Measurements from ENCODE around the gene NEMF. TPM values are rescaled to one million over a fixed set of nuclear protein-coding genes. Genes with fewer than 3 reads are reported as not detected.

Gene NEMF
- polyA plus RNA-seq, 1 donor (not counting 4 experiments of a cell fraction or from before 2014, with no cell fraction given) = 55.1 TPM

GRCh38 chr14:49863487-49864281 is 11.1 kb upstream of the NEMF start:
- Histone ChIP-seq H3K27ac (ENCODE audit: control insufficient read depth, insufficient read depth, low read length) (peak overlapping the region; percentile 93), H2AFZ (ENCODE audit: control insufficient read depth, low read length) (peak overlapping the region; percentile 86), H4K20me1 (ENCODE audit: control insufficient read depth, extremely low read depth, insufficient read depth, low read length) (no peaks in the 10 kb centered on the region), H3K9ac (ENCODE audit: control insufficient read depth, extremely low read depth, insufficient read depth, low read length) (peak overlapping the region; percentile 91), H3K27me3 (ENCODE audit: control insufficient read depth, extremely low read depth, insufficient read depth, low read length) (no peaks in the 10 kb centered on the region), H3K4me2 (ENCODE audit: control insufficient read depth, extremely low read depth, insufficient read depth, low read depth, low read length) (peak overlapping the region; percentile 93), H3K79me2 (ENCODE audit: control insufficient read depth, insufficient read depth, low read length) (peaks cover 3% of the 10 kb centered on the region), H3K4me1 (ENCODE audit: control insufficient read depth, extremely low read depth, insufficient read depth, low read length) (peaks cover 30% of the 10 kb centered on the region), H3K9me3 (ENCODE audit: control insufficient read depth, low read depth, low read length) (no peaks in the 10 kb centered on the region), H3K9me1 (ENCODE audit: control insufficient read depth, extremely low read depth, insufficient read depth, low read length) (no peaks in the 10 kb centered on the region), H3K36me3 (ENCODE audit: control insufficient read depth in 2 of 2, extremely low read depth in 1 of 2, insufficient read depth in 2 of 2, low read length in 2 of 2) (no peaks in the 10 kb centered on the region), H3K4me3 (ENCODE audit: control insufficient read depth in 2 of 3, extremely low read depth in 1 of 3, insufficient read depth in 2 of 3, low read depth in 1 of 3, low read length in 3 of 3) (peak overlapping the region; percentile 69 to 89 (median 79))
- no peak for TF ChIP-seq EZH2 (IDR thresholded peaks at IDR 0.05; ENCODE audit: low read length)
- dilution Hi-C loops (cut with MboI; ENCODE audit: extremely low pct_ligation_motif_present, low sequenced_read_pairs) = no loop called here
- FAIRE-seq (no peak), DNase-seq (ENCODE audit: low read depth, low spot score) (no peak)

DNA sequence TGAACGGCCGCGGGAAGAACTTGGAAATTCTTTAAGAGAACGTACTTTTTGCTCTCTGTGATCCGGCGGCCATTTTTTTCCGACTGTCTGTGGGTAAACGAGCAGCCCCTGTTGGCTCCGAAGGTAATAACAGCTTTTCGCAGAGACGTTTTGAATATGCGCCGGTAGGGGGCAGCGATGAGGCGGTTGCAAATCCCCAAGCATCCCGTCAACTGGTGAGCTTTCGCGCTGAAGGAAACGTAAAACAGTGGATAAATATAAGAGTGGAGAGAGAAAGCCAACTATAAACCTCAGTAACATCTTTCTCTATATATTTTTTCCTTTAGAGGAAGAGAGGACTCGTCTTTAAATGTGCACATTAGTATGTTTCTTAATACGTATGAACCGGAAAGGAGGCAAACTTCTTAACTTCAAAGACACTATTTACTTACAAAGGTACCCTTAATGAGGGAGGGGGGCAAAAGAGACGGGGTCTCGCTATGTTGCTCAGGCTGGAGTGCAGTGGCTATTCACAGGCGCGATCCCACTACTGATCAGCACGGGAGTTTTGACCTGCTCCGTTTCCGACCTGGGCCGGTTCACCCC is 9.6 kb upstream of the NEMF start:
- no peaks in the 10 kb centered on the region for H3K36me3 ChIP-seq (ENCODE audit: control insufficient read depth in 2 of 2, extremely low read depth in 1 of 2, insufficient read depth in 2 of 2, low read length in 2 of 2)
- peaks cover 21% of the 10 kb centered on the region for H3K4me1 ChIP-seq (ENCODE audit: control insufficient read depth, extremely low read depth, insufficient read depth, low read length)
- H3K9ac ChIP-seq (ENCODE audit: control insufficient read depth, extremely low read depth, insufficient read depth, low read length) = peak overlapping the region; percentile 94
- TF ChIP-seq, protein P1, sequence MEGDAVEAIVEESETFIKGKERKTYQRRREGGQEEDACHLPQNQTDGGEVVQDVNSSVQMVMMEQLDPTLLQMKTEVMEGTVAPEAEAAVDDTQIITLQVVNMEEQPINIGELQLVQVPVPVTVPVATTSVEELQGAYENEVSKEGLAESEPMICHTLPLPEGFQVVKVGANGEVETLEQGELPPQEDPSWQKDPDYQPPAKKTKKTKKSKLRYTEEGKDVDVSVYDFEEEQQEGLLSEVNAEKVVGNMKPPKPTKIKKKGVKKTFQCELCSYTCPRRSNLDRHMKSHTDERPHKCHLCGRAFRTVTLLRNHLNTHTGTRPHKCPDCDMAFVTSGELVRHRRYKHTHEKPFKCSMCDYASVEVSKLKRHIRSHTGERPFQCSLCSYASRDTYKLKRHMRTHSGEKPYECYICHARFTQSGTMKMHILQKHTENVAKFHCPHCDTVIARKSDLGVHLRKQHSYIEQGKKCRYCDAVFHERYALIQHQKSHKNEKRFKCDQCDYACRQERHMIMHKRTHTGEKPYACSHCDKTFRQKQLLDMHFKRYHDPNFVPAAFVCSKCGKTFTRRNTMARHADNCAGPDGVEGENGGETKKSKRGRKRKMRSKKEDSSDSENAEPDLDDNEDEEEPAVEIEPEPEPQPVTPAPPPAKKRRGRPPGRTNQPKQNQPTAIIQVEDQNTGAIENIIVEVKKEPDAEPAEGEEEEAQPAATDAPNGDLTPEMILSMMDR (optimal IDR thresholded peaks at IDR 0.05 in 1 of 3, IDR thresholded peaks at IDR 0.05 in 1 of 3, conservative IDR thresholded peaks at IDR 0.05 in 1 of 3; ENCODE audit: extremely low read depth in 1 of 3, insufficient read depth in 2 of 3, low read length in 3 of 3) = peak; percentile 99 to 100 (median 100)
- no peak for TF ChIP-seq EZH2 (IDR thresholded peaks at IDR 0.05; ENCODE audit: low read length)
- no peaks in the 10 kb centered on the region for H3K9me1 ChIP-seq (ENCODE audit: control insufficient read depth, extremely low read depth, insufficient read depth, low read length)
- DNase-seq (ENCODE audit: low read depth, low spot score) = peak; percentile 68
- peak overlapping the region; percentile 98 for H2AFZ ChIP-seq (ENCODE audit: control insufficient read depth, low read length)
- dilution Hi-C loops (cut with MboI; ENCODE audit: extremely low pct_ligation_motif_present, low sequenced_read_pairs) = no loop called here
- peak overlapping the region; percentile 45 to 89 (median 73) for H3K4me3 ChIP-seq (ENCODE audit: control insufficient read depth in 2 of 3, extremely low read depth in 1 of 3, insufficient read depth in 2 of 3, low read depth in 1 of 3, low read length in 3 of 3)
- peak overlapping the region; percentile 95 for H3K27ac ChIP-seq (ENCODE audit: control insufficient read depth, insufficient read depth, low read length)
- H3K79me2 ChIP-seq (ENCODE audit: control insufficient read depth, insufficient read depth, low read length) = peaks cover 3% of the 10 kb centered on the region
- peak overlapping the region; percentile 92 for H3K4me2 ChIP-seq (ENCODE audit: control insufficient read depth, extremely low read depth, insufficient read depth, low read depth, low read length)
- H3K9me3 ChIP-seq (ENCODE audit: control insufficient read depth, low read depth, low read length) = no peaks in the 10 kb centered on the region
- H4K20me1 ChIP-seq (ENCODE audit: control insufficient read depth, extremely low read depth, insufficient read depth, low read length) = no peaks in the 10 kb centered on the region
- H3K27me3 ChIP-seq (ENCODE audit: control insufficient read depth, extremely low read depth, insufficient read depth, low read length) = no peaks in the 10 kb centered on the region
- FAIRE-seq = no peak

Data from keratinocyte (primary cell).